Activated naive CD4-positive, alpha-beta T cell treated with anti-CD3 and anti-CD28 coated beads, Interleukin-2, amount 50 U/mL, for 24 hours (primary cell): ENCODE data around the gene ACADSB.

Source experiments
- H3K27ac Mint-ChIP-seq: one replicate; pipeline ENCODE4 v1.8.0; 2021; ENCODE audit warnings: mild to moderate bottlenecking, mixed read lengths
- H3K27me3 Mint-ChIP-seq: one replicate; pipeline ENCODE4 v1.8.0; 2021; ENCODE audit warnings: mixed read lengths
- H3K36me3 Mint-ChIP-seq: one replicate; pipeline ENCODE4 v1.8.0; 2021; ENCODE audit warnings: mixed read lengths
- H3K4me1 Mint-ChIP-seq: one replicate; pipeline ENCODE4 v1.8.0; 2021; ENCODE audit warnings: mixed read lengths
- H3K4me3 Mint-ChIP-seq: one replicate; pipeline ENCODE4 v1.8.0; 2021; ENCODE audit warnings: mild to moderate bottlenecking, mixed read lengths
- H3K9me3 Mint-ChIP-seq: one replicate; pipeline ENCODE4 v1.8.0; 2021; ENCODE audit warnings: mixed read lengths

Gene ACADSB

GRCh38 chr10:123045961-123046731 lies 37.3 kb downstream of the ACADSB start:
- peaks cover 12% of the 10 kb centered on the region for H3K36me3 Mint-ChIP-seq
- no peaks in the 10 kb centered on the region for H3K4me1 Mint-ChIP-seq

DNA sequence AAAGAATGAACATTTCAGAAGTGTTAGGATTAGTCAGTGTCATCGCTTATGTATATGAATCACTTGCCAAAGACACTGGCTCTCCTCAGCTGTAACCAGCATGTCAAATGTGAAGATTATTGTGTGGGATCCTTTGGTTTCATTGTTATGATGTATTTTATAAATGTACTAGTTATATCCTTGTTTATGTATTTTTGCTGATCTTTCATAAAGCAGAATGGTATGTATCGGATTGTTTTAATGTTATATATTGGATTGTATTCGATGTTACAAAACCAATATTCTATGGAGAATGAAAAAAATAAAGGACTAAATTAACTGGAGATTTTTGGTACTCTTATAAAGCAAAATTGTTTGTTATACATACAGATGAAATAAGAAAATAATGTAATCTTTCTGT lies 49.2 kb downstream of the ACADSB start:
- no peaks in the 10 kb centered on the region for H3K9me3 Mint-ChIP-seq
- no peak overlapping the region for H3K27ac Mint-ChIP-seq
- H3K27me3 Mint-ChIP-seq: no peaks in the 10 kb centered on the region
- peaks cover 15% of the 10 kb centered on the region for H3K36me3 Mint-ChIP-seq
- no peak overlapping the region for H3K4me3 Mint-ChIP-seq
- no peaks in the 10 kb centered on the region for H3K4me1 Mint-ChIP-seq

More at GRCh38 chr10:123045961-123046731, 37.3 kb downstream of the ACADSB start:
- Mint-ChIP-seq H3K27ac (no peak overlapping the region), H3K27me3 (no peaks in the 10 kb centered on the region), H3K9me3 (no peaks in the 10 kb centered on the region), H3K4me3 (no peak overlapping the region)

DNA sequence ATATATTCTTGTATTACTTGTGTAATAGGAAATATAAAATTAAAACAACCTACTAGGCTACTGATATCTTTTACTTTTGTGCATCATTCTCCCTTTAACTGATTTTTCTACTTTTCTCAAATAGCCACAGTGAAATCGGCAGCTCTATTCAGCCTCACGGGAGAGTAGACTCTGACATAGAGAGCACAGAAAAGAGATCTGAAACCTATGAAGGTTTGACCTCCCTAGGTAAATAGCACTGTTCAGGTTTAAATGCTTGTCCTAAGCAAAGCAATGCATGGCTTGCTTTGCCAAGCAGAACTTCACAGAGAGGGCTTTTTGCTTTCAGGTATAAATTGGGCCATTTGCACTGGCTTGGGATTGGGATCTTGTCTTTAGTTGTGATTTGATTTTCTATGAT lies 53.1 kb downstream of the ACADSB start:
- Mint-ChIP-seq H3K9me3 (no peaks in the 10 kb centered on the region), H3K36me3 (peaks cover 2% of the 10 kb centered on the region), H3K27ac (no peak overlapping the region), H3K4me1 (no peaks in the 10 kb centered on the region), H3K4me3 (no peak overlapping the region), H3K27me3 (peaks cover 9% of the 10 kb centered on the region)

DNA sequence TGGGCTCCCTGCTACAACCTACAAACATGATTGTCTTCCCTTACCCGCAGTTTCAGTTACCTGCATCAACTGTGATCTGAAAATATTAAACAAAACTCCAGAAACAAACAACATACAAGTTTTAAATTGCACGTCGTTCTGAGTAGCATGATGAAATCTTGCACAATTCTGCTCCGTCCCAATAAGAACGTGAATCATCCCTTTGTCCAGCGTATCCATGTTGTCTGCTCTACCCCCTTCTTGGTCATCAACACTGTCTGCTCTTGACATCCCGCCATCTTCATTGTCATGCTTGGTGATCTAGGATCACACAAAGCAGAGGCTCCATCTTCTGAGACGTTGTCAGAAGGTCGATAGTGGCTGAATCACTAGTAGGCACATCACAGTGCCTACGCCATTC lies 53.9 kb downstream of the ACADSB start:
- H3K36me3 Mint-ChIP-seq: no peaks in the 10 kb centered on the region
- H3K27ac Mint-ChIP-seq: no peak overlapping the region
- H3K27me3 Mint-ChIP-seq: peaks cover 12% of the 10 kb centered on the region
- H3K4me1 Mint-ChIP-seq: no peaks in the 10 kb centered on the region
- no peak overlapping the region for H3K4me3 Mint-ChIP-seq
- no peaks in the 10 kb centered on the region for H3K9me3 Mint-ChIP-seq

GRCh38 chr10:123068087-123068853 lies 59.5 kb downstream of the ACADSB start:
- H3K4me1 Mint-ChIP-seq: no peaks in the 10 kb centered on the region
- H3K27ac Mint-ChIP-seq: no peak overlapping the region
- H3K4me3 Mint-ChIP-seq: no peak overlapping the region
- no peaks in the 10 kb centered on the region for H3K36me3 Mint-ChIP-seq
- peaks cover 22% of the 10 kb centered on the region for H3K27me3 Mint-ChIP-seq
- H3K9me3 Mint-ChIP-seq: no peaks in the 10 kb centered on the region

DNA sequence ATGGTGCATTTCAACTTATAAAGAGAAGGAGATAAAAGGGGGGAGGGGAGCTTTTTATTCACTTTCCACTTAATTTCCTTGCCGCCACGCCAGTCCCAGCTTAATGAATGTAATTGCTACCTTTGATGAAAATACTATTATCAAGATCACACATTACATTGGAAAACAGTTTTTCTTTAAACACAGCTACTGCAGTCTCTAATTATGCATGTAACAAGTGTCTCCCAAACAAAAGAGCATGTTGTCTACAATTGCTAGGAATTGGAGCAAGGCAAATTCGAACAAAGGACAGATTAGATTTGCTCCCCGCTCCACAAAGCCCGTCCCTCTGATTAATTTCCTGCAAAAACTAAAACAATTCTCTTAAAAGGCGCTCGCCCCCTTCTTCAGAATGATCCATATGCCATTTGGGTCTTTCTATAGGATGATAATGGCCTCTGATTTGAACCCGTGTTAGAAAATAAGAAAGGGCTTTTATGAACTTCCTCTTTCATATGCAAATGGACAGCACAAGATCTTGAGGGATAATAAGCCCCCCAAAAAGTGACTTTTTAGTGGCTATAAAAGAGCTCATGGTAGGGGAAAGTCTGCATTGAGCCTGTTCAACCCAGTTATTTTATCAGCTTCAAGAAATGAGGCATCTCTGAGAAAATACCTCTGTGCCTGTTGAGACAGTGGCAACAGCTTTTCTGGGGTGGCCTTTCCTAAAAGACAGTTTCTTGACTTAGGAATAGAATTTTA lies 60.6 kb downstream of the ACADSB start:
- Mint-ChIP-seq H3K27ac (no peak overlapping the region), H3K36me3 (no peaks in the 10 kb centered on the region), H3K27me3 (peaks cover 22% of the 10 kb centered on the region), H3K4me1 (no peaks in the 10 kb centered on the region), H3K9me3 (no peaks in the 10 kb centered on the region), H3K4me3 (no peak overlapping the region)

DNA sequence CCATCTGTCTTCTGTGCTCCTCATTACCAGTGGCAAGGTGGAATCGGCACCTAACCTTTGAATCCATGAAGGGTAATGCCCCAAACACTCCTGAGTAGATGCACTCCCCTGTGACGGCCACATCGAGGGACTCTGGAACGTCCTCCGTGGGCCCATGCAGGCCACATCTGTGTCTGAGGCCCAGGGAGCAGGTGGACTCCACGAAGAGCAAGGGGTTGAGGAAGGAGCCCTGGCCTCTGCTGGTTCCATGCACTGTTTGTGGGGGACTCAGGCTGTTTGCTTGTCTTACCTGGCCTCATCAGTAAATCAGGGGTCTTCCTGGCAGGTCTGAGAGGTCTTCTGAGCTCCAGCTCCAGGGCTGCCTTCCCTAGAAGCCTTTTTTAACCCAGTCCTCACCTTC lies 64.4 kb downstream of the ACADSB start:
- H3K27ac Mint-ChIP-seq: no peak overlapping the region

DNA sequence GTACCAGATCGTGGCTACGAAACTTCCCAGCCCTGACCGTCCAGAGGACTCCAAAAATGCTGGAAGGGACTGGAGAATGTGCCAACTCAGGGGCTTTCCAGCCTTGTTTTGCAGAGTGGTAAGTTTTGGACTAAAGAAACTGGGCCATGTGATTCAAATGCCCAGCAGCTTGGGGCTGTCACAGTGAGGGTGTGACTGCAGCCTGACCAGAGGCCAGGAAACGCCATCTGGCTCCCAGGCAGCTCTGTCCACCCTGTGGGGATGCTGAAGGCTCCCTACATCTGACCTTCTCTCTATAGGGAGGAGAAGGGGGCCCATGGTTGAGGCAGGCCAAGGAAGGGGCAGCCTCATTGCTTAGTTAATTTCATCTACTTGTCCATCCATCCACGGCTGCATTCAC lies 65.4 kb downstream of the ACADSB start:
- Mint-ChIP-seq H3K27ac (no peak overlapping the region), H3K9me3 (no peaks in the 10 kb centered on the region), H3K36me3 (peaks cover 3% of the 10 kb centered on the region), H3K4me1 (no peaks in the 10 kb centered on the region), H3K4me3 (no peak overlapping the region), H3K27me3 (peaks cover 15% of the 10 kb centered on the region)

More for the DNA sequence above, 64.4 kb downstream of the ACADSB start:
- Mint-ChIP-seq H3K9me3 (no peaks in the 10 kb centered on the region), H3K4me1 (no peaks in the 10 kb centered on the region), H3K27me3 (peaks cover 16% of the 10 kb centered on the region), H3K36me3 (peaks cover 3% of the 10 kb centered on the region), H3K4me3 (no peak overlapping the region)

- Mint-ChIP-seq H3K36me3 (peaks cover 2% of the 10 kb centered on the region), H3K9me3 (peaks cover 4% of the 10 kb centered on the region), H3K27ac (no peak overlapping the region), H3K4me1 (no peaks in the 10 kb centered on the region), H3K27me3 (peaks cover 8% of the 10 kb centered on the region), H3K4me3 (no peak overlapping the region)
Observed at GRCh38 chr10:123081896-123082295, 73.1 kb downstream of the ACADSB start.

- no peak overlapping the region for H3K4me3 Mint-ChIP-seq
- H3K36me3 Mint-ChIP-seq: no peaks in the 10 kb centered on the region
- H3K4me1 Mint-ChIP-seq: no peaks in the 10 kb centered on the region
- peaks cover 4% of the 10 kb centered on the region for H3K9me3 Mint-ChIP-seq
- peaks cover 5% of the 10 kb centered on the region for H3K27me3 Mint-ChIP-seq
- H3K27ac Mint-ChIP-seq: no peak overlapping the region
Observed at GRCh38 chr10:123083811-123084210, 75.0 kb downstream of the ACADSB start.

DNA sequence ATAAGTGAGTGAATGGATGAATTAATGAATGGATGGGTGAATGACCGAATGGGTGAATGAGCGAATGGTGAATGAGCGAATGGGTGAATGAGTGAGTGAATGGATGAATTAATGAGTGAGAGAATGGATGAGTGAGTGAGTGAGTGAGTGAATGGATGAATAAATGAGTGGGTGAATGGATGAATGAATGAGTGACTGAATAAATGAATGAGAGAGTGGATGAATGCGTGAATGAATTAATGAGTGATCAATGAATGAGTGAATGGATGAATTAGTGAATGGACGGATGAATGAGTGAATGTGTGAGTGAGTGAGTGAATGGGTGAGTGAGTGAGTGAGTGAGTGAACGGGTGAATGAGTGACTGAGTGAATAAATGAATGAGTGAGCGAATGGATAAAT lies 77.5 kb downstream of the ACADSB start:
- peak overlapping the region; percentile 5 for H3K27ac Mint-ChIP-seq
- H3K27me3 Mint-ChIP-seq: peaks cover 5% of the 10 kb centered on the region
- H3K4me3 Mint-ChIP-seq: no peak overlapping the region
- peaks cover 4% of the 10 kb centered on the region for H3K9me3 Mint-ChIP-seq
- H3K4me1 Mint-ChIP-seq: no peaks in the 10 kb centered on the region
- H3K36me3 Mint-ChIP-seq: no peaks in the 10 kb centered on the region

DNA sequence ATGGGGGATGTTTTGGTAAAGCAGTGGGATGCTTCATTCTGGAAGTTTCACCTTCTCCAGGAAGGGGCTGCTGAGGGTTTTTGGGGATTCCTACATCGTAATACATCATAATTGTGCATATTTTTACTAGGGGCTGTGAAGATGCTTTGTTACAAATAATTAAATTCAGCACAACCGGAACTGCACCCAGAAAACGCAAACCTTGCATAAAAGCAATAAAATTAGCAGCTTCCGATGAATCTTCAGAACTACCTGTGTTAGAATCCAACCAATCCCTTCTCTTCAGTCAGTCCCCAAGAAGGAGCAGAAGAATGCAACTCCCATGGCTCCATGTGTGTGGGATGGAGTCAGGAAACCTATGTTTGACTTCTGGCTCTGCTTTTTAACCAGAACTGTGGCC lies 78.5 kb downstream of the ACADSB start:
- H3K27ac Mint-ChIP-seq: no peak overlapping the region
- H3K36me3 Mint-ChIP-seq: no peaks in the 10 kb centered on the region
- no peak overlapping the region for H3K4me3 Mint-ChIP-seq
- no peaks in the 10 kb centered on the region for H3K4me1 Mint-ChIP-seq
- peaks cover 5% of the 10 kb centered on the region for H3K27me3 Mint-ChIP-seq
- H3K9me3 Mint-ChIP-seq: peaks cover 4% of the 10 kb centered on the region

DNA sequence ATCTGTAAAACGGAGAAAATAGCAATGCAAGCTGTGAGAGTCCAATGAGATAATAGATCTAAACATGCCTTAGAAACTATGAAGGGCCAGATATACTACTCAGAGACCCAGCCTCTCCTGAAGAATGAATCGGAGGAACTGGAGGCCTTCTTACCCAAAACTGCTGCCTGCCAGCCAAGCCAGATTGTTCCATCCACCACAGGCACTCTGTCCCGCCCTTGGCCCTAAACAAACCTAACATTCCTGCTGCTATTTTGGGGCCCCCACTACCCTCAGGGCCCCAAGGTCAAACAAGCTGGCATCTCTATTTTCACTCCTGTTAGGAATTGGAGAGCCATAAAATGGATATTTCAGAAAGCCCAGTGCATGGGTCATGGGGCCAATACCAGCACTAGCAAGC lies 79.0 kb downstream of the ACADSB start:
- Mint-ChIP-seq H3K27ac (no peak overlapping the region), H3K4me3 (no peak overlapping the region), H3K27me3 (peaks cover 2% of the 10 kb centered on the region), H3K9me3 (peaks cover 4% of the 10 kb centered on the region), H3K4me1 (no peaks in the 10 kb centered on the region), H3K36me3 (no peaks in the 10 kb centered on the region)

- H3K4me3 Mint-ChIP-seq: no peak overlapping the region
- H3K27me3 Mint-ChIP-seq: peaks cover 8% of the 10 kb centered on the region
Observed at GRCh38 chr10:123092635-123093414, 84.0 kb downstream of the ACADSB start.

DNA sequence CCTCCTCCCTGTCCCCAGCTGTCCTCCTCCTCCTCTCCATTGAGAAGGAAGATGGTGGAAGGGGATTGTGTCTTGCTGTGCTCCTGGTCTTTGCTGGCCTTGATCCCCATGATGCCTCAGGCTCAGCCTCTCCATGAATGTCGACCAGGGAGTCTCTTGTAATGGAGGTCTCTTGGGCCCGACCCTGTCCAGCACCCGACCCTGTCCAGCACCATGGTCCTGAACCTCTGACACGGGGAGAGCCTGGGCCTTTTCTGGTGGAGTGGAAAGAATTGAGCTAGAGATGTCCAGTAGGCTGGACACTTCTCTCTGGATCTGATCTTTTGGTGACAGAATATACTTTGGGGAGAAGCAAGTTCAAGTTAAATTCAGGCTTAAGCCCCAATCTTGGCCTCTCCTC lies 84.7 kb downstream of the ACADSB start:
- H3K36me3 Mint-ChIP-seq: no peaks in the 10 kb centered on the region
- H3K4me3 Mint-ChIP-seq: no peak overlapping the region
- no peak overlapping the region for H3K27ac Mint-ChIP-seq
- H3K4me1 Mint-ChIP-seq: no peaks in the 10 kb centered on the region
- peaks cover 8% of the 10 kb centered on the region for H3K27me3 Mint-ChIP-seq
- H3K9me3 Mint-ChIP-seq: no peaks in the 10 kb centered on the region

More at GRCh38 chr10:123092635-123093414, 84.0 kb downstream of the ACADSB start:
- no peak overlapping the region for H3K27ac Mint-ChIP-seq
- no peaks in the 10 kb centered on the region for H3K9me3 Mint-ChIP-seq
- no peaks in the 10 kb centered on the region for H3K4me1 Mint-ChIP-seq
- no peaks in the 10 kb centered on the region for H3K36me3 Mint-ChIP-seq
